ENCODE measurements around the gene GMDS. TPM values are rescaled to one million over a fixed set of nuclear protein-coding genes. Genes with fewer than 3 reads are reported as not detected.
A peak's percentile ranks its signal among the peaks of the same experiment; 100 is the strongest.

The GMDS gene
- total and polyA plus RNA-seq, 2 of the 8 experiments (the other 6 are each of a cell fraction or from before 2014, with no cell fraction given), result 16.8 to 50.0 TPM

DNA sequence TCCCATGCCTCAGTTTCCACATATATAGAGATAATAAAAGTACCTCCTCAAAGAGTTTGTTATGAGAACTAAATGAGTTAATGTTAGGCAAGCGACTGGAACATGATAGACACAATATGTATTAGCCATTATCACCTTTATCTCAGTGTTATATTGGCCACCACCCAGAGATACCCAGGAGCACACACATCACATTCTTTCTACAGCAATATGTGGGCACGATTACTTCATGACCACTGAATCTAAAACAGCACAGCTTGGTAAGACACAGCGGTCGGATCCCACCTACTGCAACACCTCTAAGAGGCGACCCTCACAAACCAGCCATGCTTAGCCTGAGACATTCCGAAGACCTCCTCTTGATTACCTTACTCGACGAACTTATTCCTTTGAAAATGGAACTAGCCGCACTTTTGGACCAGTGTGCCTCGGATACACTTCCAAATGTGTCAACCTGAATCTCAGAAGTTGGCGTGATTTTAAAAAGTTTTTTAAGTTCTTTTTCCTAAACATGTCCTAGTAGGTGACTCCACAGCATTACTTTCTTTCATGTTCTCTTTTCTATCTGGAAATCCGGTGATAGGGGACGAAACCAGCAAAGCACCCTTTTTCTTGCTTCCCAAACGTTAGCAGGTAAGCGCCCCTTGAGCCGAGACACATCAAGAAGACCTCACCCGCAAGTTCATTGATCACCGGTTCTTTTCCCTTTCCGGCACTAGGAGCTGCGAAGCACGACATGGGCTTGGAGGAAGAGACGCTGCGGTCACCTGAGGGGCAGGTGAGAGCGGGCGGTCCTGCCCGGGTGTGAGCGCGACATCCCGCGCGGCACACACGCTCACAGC lies 923 bp downstream of the GMDS start:
- FAIRE-seq (no peak), DNase-seq (ENCODE audit: low read depth in 1 of 2, low spot score in 2 of 2) (no peak)
- Histone ChIP-seq H3K79me1 (ENCODE audit: low read depth, low read length) (no peaks in the 10 kb centered on the region; the same call in 1 of the 2 replicates), H3K4ac (replicated peaks; ENCODE audit: insufficient read length, low read depth, low read length) (no peak overlapping the region), H3K56ac (replicated peaks; ENCODE audit: insufficient read length, low read depth, low read length) (peak overlapping the region; percentile 18), H3K27ac (ENCODE audit: low read depth, low read length) (peak overlapping the region; percentile 0; the same call in 1 of the 2 replicates), H4K20me1 (replicated peaks in 1 of 2; ENCODE audit: control insufficient read depth in 1 of 2, insufficient read depth in 2 of 2, low read length in 2 of 2) (no peaks in the 10 kb centered on the region), H3K4me2 (ENCODE audit: insufficient read depth in 1 of 2, low read depth in 2 of 2, low read length in 2 of 2) (peak overlapping the region; percentile 66 to 87), H2AK5ac (ENCODE audit: low read depth, low read length) (no peak overlapping the region), H3K27me3 (replicated peaks in 1 of 4; ENCODE audit: control insufficient read depth in 3 of 4, extremely low read depth in 1 of 4, insufficient read depth in 3 of 4, low read length in 3 of 4) (no peaks in the 10 kb centered on the region), H3K4me3 (ENCODE audit: extremely low read depth in 1 of 4, insufficient read depth in 2 of 4, low read depth in 3 of 4, low read length in 4 of 4) (peak overlapping the region; percentile 75 to 82 (median 79)), H4K5ac (ENCODE audit: insufficient read length, low read depth, low read length) (no peak overlapping the region), H2BK12ac (ENCODE audit: low read depth, low read length) (no peak overlapping the region), H3K79me2 (ENCODE audit: control insufficient read depth in 1 of 2, insufficient read depth in 2 of 2, low read length in 2 of 2) (peaks cover 0 to 49% of the 10 kb centered on the region in 2 experiments; a peak in 3 of 4 replicates), H2BK20ac (ENCODE audit: low read length) (no peak overlapping the region), H3K23me2 (ENCODE audit: low read depth, low read length) (peaks cover 10% of the 10 kb centered on the region), H2BK15ac (ENCODE audit: low read length) (no peak overlapping the region), H3K9ac (replicated peaks in 1 of 4; ENCODE audit: extremely low read depth in 1 of 4, low read depth in 3 of 4, low read length in 3 of 4) (peak overlapping the region; percentile 47 to 70 (median 51)), H3K18ac (ENCODE audit: extremely low read depth, low read length) (no peak overlapping the region), H3K36me3 (ENCODE audit: control insufficient read depth in 2 of 4, insufficient read depth in 4 of 4, low read length in 3 of 4) (no peaks in the 10 kb centered on the region), H3K14ac (ENCODE audit: insufficient read length) (no peak overlapping the region), H2BK120ac (replicated peaks; ENCODE audit: low read depth, low read length) (no peak overlapping the region), H3K4me1 (replicated peaks in 1 of 4; ENCODE audit: control insufficient read depth in 3 of 4, insufficient read depth in 4 of 4, low read length in 3 of 4) (peaks cover 5 to 22% (median 10%) of the 10 kb centered on the region in 4 experiments), H3K9me3 (ENCODE audit: insufficient read depth in 2 of 2, low read depth in 1 of 2, low read length in 1 of 2) (no peaks in the 10 kb centered on the region), H2BK5ac (ENCODE audit: low read depth, low read length) (no peak overlapping the region), H4K91ac (replicated peaks; ENCODE audit: insufficient read length, low read length) (no peak overlapping the region), H4K8ac (ENCODE audit: extremely low read depth, insufficient read depth, low read length) (peak overlapping the region; percentile 78), H3K23ac (ENCODE audit: insufficient read length) (no peak overlapping the region), H2AFZ (ENCODE audit: low read length) (peak overlapping the region; percentile 43; the same call in 1 of the 2 replicates)
- POLR2A ChIA-PET (ENCODE audit: partially characterized antibody), result no interaction called here
- CTCF ChIA-PET (ENCODE audit: partially characterized antibody), result interaction anchor here (0.7 kb wide), 1 partner anchor 465 kb away, joined by 3 read pairs; no protein-coding TSS in a partner anchor
- WGBS, 2 experiments (ENCODE audit: extremely low coverage in 1 of 2, insufficient coverage in 1 of 2, insufficient read length in 1 of 2, insufficient replicate concordance in 2 of 2, low coverage in 1 of 2, low lambda C conversion rate in 2 of 2, missing lambda C conversion rate in 1 of 2), result 30% methylated on average over 26 of the region's 32 CpGs; no CpG with 5 or more reads in 1 of the 2 experiments
- TF ChIP-seq SP4 (IDR thresholded peaks at IDR 0.05; ENCODE audit: low read length) (no peak), ZNF274 (IDR thresholded peaks at IDR 0.05; ENCODE audit: borderline replicate concordance, extremely low read depth, low read length) (no peak), RAD21 (IDR thresholded peaks at IDR 0.05 in 1 of 2, conservative IDR thresholded peaks at IDR 0.05 in 1 of 2; ENCODE audit: low read depth in 2 of 2, low read length in 2 of 2) (peak in 1 of 2 experiments; percentile 1; a peak in 1 of 4 replicates)
